ENCODE measurements around the gene BLTP3A. TPM values are rescaled to one million over a fixed set of nuclear protein-coding genes. Genes with fewer than 3 reads are reported as not detected.

Gene BLTP3A
- total and polyA plus RNA-seq, 4 experiments from 2014 or later: 0.11 to 12.0 (median 6.2) TPM

GRCh38 chr6:34832942-34833341 is 41.1 kb downstream of the BLTP3A start:
- Histone ChIP-seq H3K27ac (ENCODE audit: low read depth, low read length) (no peak overlapping the region), H3K4me1 (ENCODE audit: insufficient read depth, low read length) (no peaks in the 10 kb centered on the region), H3K36me3 (ENCODE audit: insufficient read depth, low read length) (peaks cover 16% of the 10 kb centered on the region), H3K4me3 (ENCODE audit: low read length in 2 of 2) (no peak overlapping the region), H3K9me3 (ENCODE audit: control insufficient read depth in 1 of 2, low read length in 2 of 2) (no peaks in the 10 kb centered on the region), H3K27me3 (ENCODE audit: insufficient read depth, low read length) (no peaks in the 10 kb centered on the region)
- intact Hi-C loops (cut with micrococcal nuclease): no loop called here
- no peak for DNase-seq
- H3K4me1 Mint-ChIP-seq: no peaks in the 10 kb centered on the region
- H3K36me3 Mint-ChIP-seq: peaks cover 37 to 52% of the 10 kb centered on the region in 2 donors
- no peak overlapping the region for H3K27ac Mint-ChIP-seq
- CTCF ChIA-PET (ENCODE audit: partially characterized antibody): interaction anchor here (1.3 kb wide), 1 partner anchor 13 kb away, joined by 3 read pairs; no protein-coding TSS in a partner anchor
- POLR2A ChIA-PET (ENCODE audit: partially characterized antibody): no interaction called here
- no peaks in the 10 kb centered on the region for H3K9me3 Mint-ChIP-seq
- no peaks in the 10 kb centered on the region for H3K27me3 Mint-ChIP-seq
- no peak overlapping the region for H3K4me3 Mint-ChIP-seq

- Mint-ChIP-seq H3K4me1 (peaks cover 0 to 4% (median under 1%) of the 10 kb centered on the region in 4 donors), H3K4me3 (no peak overlapping the region), H3K27me3 (no peaks in the 10 kb centered on the region), H3K36me3 (peaks cover 38 to 48% of the 10 kb centered on the region in 2 donors), H3K27ac (no peak overlapping the region), H3K9me3 (no peaks in the 10 kb centered on the region)
- no peak for DNase-seq
- peaks cover 10% of the 10 kb centered on the region for H3K36me3 ChIP-seq (ENCODE audit: insufficient read depth, low read length)
- ChIA-PET CTCF (ENCODE audit: partially characterized antibody) (no interaction called here), POLR2A (ENCODE audit: partially characterized antibody) (no interaction called here)
- H3K4me1 ChIP-seq (ENCODE audit: insufficient read depth, low read length): no peaks in the 10 kb centered on the region
- no peaks in the 10 kb centered on the region for H3K9me3 ChIP-seq (ENCODE audit: control insufficient read depth in 1 of 2, low read length in 2 of 2)
- no peak overlapping the region for H3K4me3 ChIP-seq (ENCODE audit: low read length in 2 of 2)
- intact Hi-C loops (cut with micrococcal nuclease): no loop called here
- no peak overlapping the region for H3K27ac ChIP-seq (ENCODE audit: low read depth, low read length)
- no peaks in the 10 kb centered on the region for H3K27me3 ChIP-seq (ENCODE audit: insufficient read depth, low read length)
These were observed 43.1 kb downstream of the BLTP3A start for GRCh38 chr6:34834789-34835518.

- ChIA-PET POLR2A (ENCODE audit: partially characterized antibody) (no interaction called here), CTCF (ENCODE audit: partially characterized antibody) (no interaction called here)
- Histone ChIP-seq H3K9me3 (ENCODE audit: control insufficient read depth in 1 of 2, low read length in 2 of 2) (no peaks in the 10 kb centered on the region), H3K36me3 (ENCODE audit: insufficient read depth, low read length) (peaks cover 10% of the 10 kb centered on the region), H3K4me3 (ENCODE audit: low read length in 2 of 2) (no peak overlapping the region), H3K4me1 (ENCODE audit: insufficient read depth, low read length) (no peaks in the 10 kb centered on the region), H3K27ac (ENCODE audit: low read depth, low read length) (no peak overlapping the region), H3K27me3 (ENCODE audit: insufficient read depth, low read length) (no peaks in the 10 kb centered on the region)
- Mint-ChIP-seq H3K4me3 (no peak overlapping the region), H3K27ac (peak overlapping the region in 1 of 7 donors; percentile 51), H3K36me3 (peaks cover 38 to 44% of the 10 kb centered on the region in 2 donors), H3K27me3 (no peaks in the 10 kb centered on the region), H3K4me1 (peaks cover 0 to 4% (median under 1%) of the 10 kb centered on the region in 4 donors), H3K9me3 (no peaks in the 10 kb centered on the region)
- DNase-seq: no peak
- intact Hi-C loops (cut with micrococcal nuclease): no loop called here
These were observed 44.1 kb downstream of the BLTP3A start for GRCh38 chr6:34836008-34836407.

GRCh38 chr6:34836451-34836850 is 44.6 kb downstream of the BLTP3A start:
- peaks cover 10% of the 10 kb centered on the region for H3K36me3 ChIP-seq (ENCODE audit: insufficient read depth, low read length)
- ChIA-PET CTCF (ENCODE audit: partially characterized antibody) (no interaction called here), POLR2A (ENCODE audit: partially characterized antibody) (no interaction called here)
- no peaks in the 10 kb centered on the region for H3K27me3 ChIP-seq (ENCODE audit: insufficient read depth, low read length)
- no peak for DNase-seq
- Mint-ChIP-seq H3K27me3 (no peaks in the 10 kb centered on the region), H3K4me3 (no peak overlapping the region), H3K4me1 (peaks cover 0 to 4% (median under 1%) of the 10 kb centered on the region in 4 donors), H3K9me3 (no peaks in the 10 kb centered on the region), H3K27ac (peak overlapping the region in 2 of 7 donors; percentile 19 to 51), H3K36me3 (peaks cover 38 to 45% of the 10 kb centered on the region in 2 donors)
- H3K9me3 ChIP-seq (ENCODE audit: control insufficient read depth in 1 of 2, low read length in 2 of 2): no peaks in the 10 kb centered on the region
- no peak overlapping the region for H3K27ac ChIP-seq (ENCODE audit: low read depth, low read length)
- H3K4me3 ChIP-seq (ENCODE audit: low read length in 2 of 2): no peak overlapping the region
- no peaks in the 10 kb centered on the region for H3K4me1 ChIP-seq (ENCODE audit: insufficient read depth, low read length)
- intact Hi-C loops (cut with micrococcal nuclease): no loop called here

- no peak overlapping the region for H3K27ac Mint-ChIP-seq
- ChIA-PET POLR2A (ENCODE audit: partially characterized antibody) (interaction anchor here (0.8 kb wide), 1 partner anchor 52 kb away, joined by 3 read pairs; no protein-coding TSS in a partner anchor), CTCF (ENCODE audit: partially characterized antibody) (no interaction called here)
- no peaks in the 10 kb centered on the region for H3K4me1 ChIP-seq (ENCODE audit: insufficient read depth, low read length)
- H3K4me3 Mint-ChIP-seq: no peak overlapping the region
- H3K36me3 Mint-ChIP-seq: peaks cover 38 to 47% of the 10 kb centered on the region in 2 donors
- H3K27me3 Mint-ChIP-seq: no peaks in the 10 kb centered on the region
- H3K27ac ChIP-seq (ENCODE audit: low read depth, low read length): no peak overlapping the region
- H3K4me3 ChIP-seq (ENCODE audit: low read length in 2 of 2): no peak overlapping the region
- peaks cover 0 to 4% (median under 1%) of the 10 kb centered on the region in 4 donors for H3K4me1 Mint-ChIP-seq
- peaks cover 10% of the 10 kb centered on the region for H3K36me3 ChIP-seq (ENCODE audit: insufficient read depth, low read length)
- no peaks in the 10 kb centered on the region for H3K9me3 Mint-ChIP-seq
- no peaks in the 10 kb centered on the region for H3K9me3 ChIP-seq (ENCODE audit: control insufficient read depth in 1 of 2, low read length in 2 of 2)
- DNase-seq: no peak
- no peaks in the 10 kb centered on the region for H3K27me3 ChIP-seq (ENCODE audit: insufficient read depth, low read length)
- intact Hi-C loops (cut with micrococcal nuclease): no loop called here
These were observed 45.6 kb downstream of the BLTP3A start for GRCh38 chr6:34837528-34837927.

GRCh38 chr6:34839666-34840352 is 47.9 kb downstream of the BLTP3A start:
- POLR2A ChIA-PET (ENCODE audit: partially characterized antibody): no interaction called here
- CTCF ChIA-PET (ENCODE audit: partially characterized antibody): no interaction called here
- no peaks in the 10 kb centered on the region for H3K9me3 ChIP-seq (ENCODE audit: control insufficient read depth in 1 of 2, low read length in 2 of 2)
- Mint-ChIP-seq H3K4me3 (no peak overlapping the region), H3K27ac (no peak overlapping the region), H3K9me3 (no peaks in the 10 kb centered on the region), H3K4me1 (peaks cover 0 to 4% (median 2%) of the 10 kb centered on the region in 4 donors), H3K36me3 (peaks cover 31 to 36% of the 10 kb centered on the region in 2 donors), H3K27me3 (no peaks in the 10 kb centered on the region)
- no peak overlapping the region for H3K27ac ChIP-seq (ENCODE audit: low read depth, low read length)
- intact Hi-C loops (cut with micrococcal nuclease): no loop called here
- H3K4me3 ChIP-seq (ENCODE audit: low read length in 2 of 2): no peak overlapping the region
- H3K27me3 ChIP-seq (ENCODE audit: insufficient read depth, low read length): no peaks in the 10 kb centered on the region
- no peaks in the 10 kb centered on the region for H3K4me1 ChIP-seq (ENCODE audit: insufficient read depth, low read length)
- no peak for DNase-seq
- peaks cover 10% of the 10 kb centered on the region for H3K36me3 ChIP-seq (ENCODE audit: insufficient read depth, low read length)
